MG63 (cell line): ENCODE results near the gene ADAM19. TPM values are rescaled to one million over a fixed set of nuclear protein-coding genes. Genes with fewer than 3 reads are reported as not detected.
A peak's percentile ranks its signal among the peaks of the same experiment; 100 is the strongest.

Source experiments
- DNase-seq: peaks from one replicate; pipeline ENCODE4 v3.0.0-alpha.2; 2020
- H3K27me3 ChIP-seq: fragments of 250-450 bp; sonication (Bioruptor Pico); 2 replicates; pipeline ENCODE4 v1.5.1; 2020; ENCODE audit warnings: mild to moderate bottlenecking, moderate library complexity
- H3K36me3 ChIP-seq: fragments of 250-450 bp; sonication (Bioruptor Pico); 2 replicates; pipeline ENCODE4 v1.5.1; 2020; ENCODE audit warnings: mild to moderate bottlenecking, moderate library complexity
- H3K4me3 ChIP-seq: fragments of 250-450 bp; sonication (Bioruptor Pico); 2 replicates; pipeline ENCODE4 v1.5.1; 2020; ENCODE audit warnings: mild to moderate bottlenecking, moderate library complexity
- H3K9me3 ChIP-seq: fragments of 250-450 bp; sonication (Bioruptor Pico); 2 replicates; pipeline ENCODE4 v1.5.1; 2020; ENCODE audit warnings: mild to moderate bottlenecking, moderate library complexity
- total RNA-seq: library from RNA; depleted of rRNA; stranded (reverse); fragments of >200 nt; shearing (Covaris generic); gene quantifications from 2 replicates; pipeline ENCODE4 v1.2.3, GENCODE V29; 2014; ENCODE audit warnings: low replicate concordance

ADAM19 gene
- total RNA-seq, 1 experiment from 2014 or later = 16.4 TPM

DNA sequence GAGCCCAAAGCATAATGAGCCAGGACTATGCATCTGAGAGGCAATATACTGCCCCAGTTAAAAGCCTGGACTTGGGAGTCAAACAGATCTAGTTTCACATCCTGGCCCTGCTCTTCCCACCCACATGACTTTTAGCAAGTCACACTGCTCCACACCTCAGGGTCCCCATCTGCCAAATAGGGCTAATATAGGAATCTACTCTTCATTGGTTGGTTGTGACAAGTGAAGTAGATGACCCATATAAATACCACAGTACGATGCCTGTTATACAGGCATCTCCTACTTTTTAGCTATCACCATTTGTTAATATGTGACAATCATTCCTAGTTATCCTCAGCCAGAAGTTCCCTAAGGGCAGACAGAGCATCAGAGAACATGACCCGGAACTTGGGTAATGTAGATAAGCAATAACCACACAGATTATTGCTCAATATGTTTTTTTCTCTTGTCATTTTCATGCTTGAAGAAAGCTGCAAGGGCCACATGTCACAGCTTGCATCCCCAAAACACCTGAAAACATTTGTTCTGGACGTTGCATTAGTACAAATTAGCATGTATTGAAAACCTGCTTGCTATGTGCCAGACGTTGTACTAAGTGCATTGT is 20.4 kb downstream of the ADAM19 start:
- H3K36me3 ChIP-seq = peaks cover 3% of the 10 kb centered on the region; the same call in 1 of the 2 replicates
- H3K27me3 ChIP-seq = no peaks in the 10 kb centered on the region
- no peak overlapping the region for H3K4me3 ChIP-seq
- no peaks in the 10 kb centered on the region for H3K9me3 ChIP-seq
- DNase-seq = no peak

DNA sequence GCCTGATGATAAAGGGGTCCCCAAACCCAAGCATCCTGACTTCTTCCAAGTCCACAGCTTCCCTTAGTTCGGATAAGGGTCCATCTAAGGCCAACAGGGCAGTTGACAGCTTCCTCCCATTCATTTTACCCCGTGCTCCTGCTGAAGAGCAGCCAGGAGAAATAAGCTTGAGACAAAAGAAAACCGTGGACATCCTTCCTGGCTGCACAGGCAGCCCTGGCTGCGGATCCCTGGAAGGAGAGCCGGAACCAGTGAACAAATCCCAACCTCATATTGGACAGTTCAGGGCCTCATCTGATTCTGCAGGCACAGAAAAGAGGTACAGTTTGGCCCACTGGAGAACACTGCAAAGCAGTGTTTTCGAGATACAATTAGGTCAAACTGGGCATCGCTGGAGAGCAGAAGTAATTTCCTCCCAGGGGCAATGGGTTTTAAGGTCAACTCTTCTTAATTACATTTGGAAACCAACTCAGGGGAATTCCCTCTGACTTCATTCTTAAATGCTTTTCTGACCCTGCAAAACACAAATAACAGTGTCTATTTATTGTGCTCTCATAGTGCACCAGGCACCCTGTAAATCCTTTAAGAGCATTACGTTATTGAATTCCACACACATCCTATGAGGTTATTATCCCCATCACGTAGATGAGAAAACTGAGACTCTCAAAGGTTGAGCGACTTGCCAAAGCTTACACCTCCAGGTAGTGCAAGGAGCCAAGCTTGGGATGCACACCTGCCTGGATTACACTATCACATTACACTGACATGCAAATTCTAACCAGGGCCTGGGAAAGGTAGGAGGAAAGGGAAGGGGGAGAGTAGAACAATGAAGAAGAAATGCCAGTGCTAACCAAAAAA is 21.2 kb downstream of the ADAM19 start:
- no peak for DNase-seq
- Histone ChIP-seq H3K27me3 (no peaks in the 10 kb centered on the region), H3K36me3 (peaks cover 3% of the 10 kb centered on the region; the same call in 1 of the 2 replicates), H3K4me3 (no peak overlapping the region), H3K9me3 (no peaks in the 10 kb centered on the region)

DNA sequence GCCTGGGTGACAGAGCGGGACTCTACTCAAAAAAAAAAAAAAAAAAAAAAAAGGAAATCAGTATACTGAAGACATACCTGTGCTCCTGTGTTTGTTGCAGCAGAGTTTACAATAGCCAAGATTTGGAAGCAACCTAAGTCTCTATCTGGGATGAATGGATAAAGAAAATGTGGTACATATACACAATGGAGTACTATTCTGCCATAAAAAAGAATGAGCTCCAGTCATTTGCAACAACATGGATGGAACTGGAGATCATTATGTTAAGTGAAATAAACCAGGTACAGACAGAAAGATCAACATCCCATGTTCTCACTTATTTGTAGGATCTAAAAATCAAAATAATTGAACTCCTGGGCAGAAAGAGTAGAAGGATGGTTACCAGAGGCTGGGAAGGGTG is 22.9 kb downstream of the ADAM19 start:
- Histone ChIP-seq H3K27me3 (no peaks in the 10 kb centered on the region), H3K4me3 (no peak overlapping the region)
- no peak for DNase-seq

DNA sequence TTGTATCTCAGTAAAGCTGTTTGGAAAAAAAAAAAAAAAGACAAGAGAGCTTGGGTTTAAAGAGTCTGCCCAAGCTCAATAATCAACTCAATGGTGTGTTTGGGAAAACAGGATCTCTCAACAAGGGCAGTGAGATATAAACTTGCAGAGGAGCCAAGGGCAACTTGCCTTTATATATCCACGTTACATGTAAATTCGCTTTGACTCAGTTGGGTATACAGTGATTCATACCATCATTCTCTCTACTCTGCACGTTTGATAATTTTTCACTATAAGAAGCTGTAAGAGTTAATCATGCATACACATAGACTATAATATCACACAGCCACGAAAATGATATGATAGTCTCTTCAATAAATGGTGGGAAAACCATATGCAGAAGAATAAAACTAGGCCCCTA is 24.9 kb downstream of the ADAM19 start:
- no peaks in the 10 kb centered on the region for H3K9me3 ChIP-seq
- no peak overlapping the region for H3K4me3 ChIP-seq
- no peaks in the 10 kb centered on the region for H3K27me3 ChIP-seq
- DNase-seq = no peak
- H3K36me3 ChIP-seq = no peaks in the 10 kb centered on the region

More for the DNA sequence above, 22.9 kb downstream of the ADAM19 start:
- H3K36me3 ChIP-seq = peaks cover 3% of the 10 kb centered on the region; the same call in 1 of the 2 replicates
- H3K9me3 ChIP-seq = no peaks in the 10 kb centered on the region

DNA sequence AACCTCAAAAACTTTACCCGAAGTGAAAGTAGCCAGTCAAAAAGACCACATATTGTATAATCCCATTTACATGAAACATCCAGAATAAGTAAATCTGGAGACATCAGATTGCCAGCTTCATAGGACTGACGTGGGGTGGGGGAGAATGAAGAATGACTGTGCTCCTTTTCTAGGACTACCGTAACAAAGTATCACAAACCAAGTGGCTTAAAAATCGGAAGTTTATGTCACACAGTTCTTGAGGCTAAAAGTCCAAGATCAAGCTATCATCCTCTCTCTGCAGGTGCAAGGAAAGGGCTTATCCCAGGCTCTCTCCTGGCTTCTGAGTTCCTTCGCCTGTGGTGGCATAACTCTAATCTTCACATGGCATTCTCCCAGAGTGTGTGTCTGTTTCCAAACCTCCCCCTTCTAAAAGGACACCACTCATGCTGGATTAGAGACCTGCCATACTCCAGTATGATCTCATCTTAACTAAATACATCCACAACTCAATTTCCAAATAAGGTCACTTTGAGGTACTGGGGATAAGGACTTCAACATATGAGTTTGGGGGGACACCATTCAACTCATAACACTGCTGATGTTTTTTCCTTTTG is 25.5 kb downstream of the ADAM19 start:
- H3K4me3 ChIP-seq = no peak overlapping the region
- no peak for DNase-seq
- H3K9me3 ChIP-seq = no peaks in the 10 kb centered on the region
- no peaks in the 10 kb centered on the region for H3K27me3 ChIP-seq
- H3K36me3 ChIP-seq = no peaks in the 10 kb centered on the region

DNA sequence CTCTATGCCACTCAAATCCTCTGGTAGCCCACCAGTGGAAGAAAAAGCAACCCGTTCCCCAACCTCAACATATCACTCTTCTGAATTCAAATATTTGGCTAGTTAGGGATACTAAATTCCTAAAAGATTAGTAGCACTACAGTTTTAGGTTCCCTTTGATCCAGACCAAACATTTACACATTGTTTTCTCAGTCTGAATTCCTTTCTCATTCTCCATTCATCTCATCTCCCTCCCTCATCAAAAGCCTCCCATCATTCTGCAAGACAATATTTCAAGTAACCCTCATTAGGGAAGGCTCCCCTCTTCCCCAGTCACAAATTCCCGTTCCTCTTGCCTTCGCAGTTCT is 26.3 kb downstream of the ADAM19 start:
- Histone ChIP-seq H3K4me3 (no peak overlapping the region), H3K27me3 (no peaks in the 10 kb centered on the region)
- no peak for DNase-seq

GRCh38 chr5:157548513-157549282 is 26.9 kb downstream of the ADAM19 start:
- Histone ChIP-seq H3K9me3 (no peaks in the 10 kb centered on the region), H3K4me3 (no peak overlapping the region), H3K36me3 (no peaks in the 10 kb centered on the region), H3K27me3 (no peaks in the 10 kb centered on the region)
- peak; percentile 84 for DNase-seq

More for the DNA sequence above, 26.3 kb downstream of the ADAM19 start:
- no peaks in the 10 kb centered on the region for H3K9me3 ChIP-seq
- H3K36me3 ChIP-seq = no peaks in the 10 kb centered on the region

GRCh38 chr5:157547941-157548512 is 27.5 kb downstream of the ADAM19 start:
- no peaks in the 10 kb centered on the region for H3K27me3 ChIP-seq
- no peaks in the 10 kb centered on the region for H3K9me3 ChIP-seq
- DNase-seq = no peak
- no peaks in the 10 kb centered on the region for H3K36me3 ChIP-seq
- no peak overlapping the region for H3K4me3 ChIP-seq

GRCh38 chr5:157546456-157547100 is 29.0 kb downstream of the ADAM19 start:
- no peaks in the 10 kb centered on the region for H3K9me3 ChIP-seq
- no peaks in the 10 kb centered on the region for H3K36me3 ChIP-seq
- H3K27me3 ChIP-seq = no peaks in the 10 kb centered on the region
- no peak overlapping the region for H3K4me3 ChIP-seq
- no peak for DNase-seq

DNA sequence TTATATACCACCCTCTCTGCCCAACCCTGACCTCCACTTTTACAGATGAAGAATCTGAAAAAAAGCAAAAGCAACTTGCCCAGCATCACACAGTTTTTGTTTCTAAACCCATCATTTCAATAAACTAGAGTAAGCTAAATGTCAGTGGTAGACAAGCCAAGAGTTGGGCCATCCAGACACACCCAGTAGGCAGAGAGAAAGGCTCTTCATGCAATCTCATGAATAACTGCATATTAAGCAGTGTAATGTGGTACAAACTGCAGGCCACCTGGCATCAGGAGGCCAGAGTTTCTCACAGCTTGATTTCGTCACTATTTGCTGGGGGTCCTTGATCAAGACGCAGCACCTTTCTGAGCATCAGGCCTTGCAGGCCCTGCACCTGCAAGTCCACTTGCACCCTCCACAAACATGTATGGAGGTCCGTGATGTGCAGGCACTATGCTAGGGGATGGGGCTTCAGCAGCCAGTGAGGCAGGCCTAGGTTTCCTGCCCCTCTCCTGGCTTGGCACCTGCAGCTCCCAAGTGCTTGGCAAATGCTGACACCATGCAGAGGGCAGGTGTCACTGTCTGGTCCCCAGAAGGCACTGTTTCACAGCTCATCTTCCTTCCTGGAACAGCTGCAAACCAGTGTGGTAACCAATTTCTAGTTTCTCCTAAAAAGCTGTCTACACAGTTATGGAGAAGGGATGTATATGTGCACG is 29.8 kb downstream of the ADAM19 start:
- Histone ChIP-seq H3K36me3 (no peaks in the 10 kb centered on the region), H3K4me3 (no peak overlapping the region), H3K27me3 (no peaks in the 10 kb centered on the region), H3K9me3 (no peaks in the 10 kb centered on the region)
- DNase-seq = no peak

DNA sequence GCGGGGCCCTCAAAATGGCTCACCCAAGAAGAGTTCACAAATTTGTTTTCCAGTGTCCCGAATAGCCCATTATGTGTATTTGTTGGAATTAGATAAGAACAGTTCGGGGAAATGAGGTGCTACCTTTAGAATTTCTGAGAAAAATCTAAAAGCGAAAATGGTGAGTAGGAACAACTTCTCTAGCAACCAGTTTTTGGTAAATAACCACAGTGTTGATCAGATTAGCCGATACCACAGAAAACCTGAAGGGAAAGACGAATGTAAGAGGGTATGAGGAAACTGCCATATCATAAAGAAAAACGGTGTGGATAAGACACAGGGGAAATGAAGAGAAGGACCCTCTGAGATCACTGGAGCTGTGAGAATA is 31.0 kb downstream of the ADAM19 start:
- no peaks in the 10 kb centered on the region for H3K9me3 ChIP-seq
- no peak overlapping the region for H3K4me3 ChIP-seq
- no peaks in the 10 kb centered on the region for H3K36me3 ChIP-seq
- no peaks in the 10 kb centered on the region for H3K27me3 ChIP-seq
- DNase-seq = no peak

DNA sequence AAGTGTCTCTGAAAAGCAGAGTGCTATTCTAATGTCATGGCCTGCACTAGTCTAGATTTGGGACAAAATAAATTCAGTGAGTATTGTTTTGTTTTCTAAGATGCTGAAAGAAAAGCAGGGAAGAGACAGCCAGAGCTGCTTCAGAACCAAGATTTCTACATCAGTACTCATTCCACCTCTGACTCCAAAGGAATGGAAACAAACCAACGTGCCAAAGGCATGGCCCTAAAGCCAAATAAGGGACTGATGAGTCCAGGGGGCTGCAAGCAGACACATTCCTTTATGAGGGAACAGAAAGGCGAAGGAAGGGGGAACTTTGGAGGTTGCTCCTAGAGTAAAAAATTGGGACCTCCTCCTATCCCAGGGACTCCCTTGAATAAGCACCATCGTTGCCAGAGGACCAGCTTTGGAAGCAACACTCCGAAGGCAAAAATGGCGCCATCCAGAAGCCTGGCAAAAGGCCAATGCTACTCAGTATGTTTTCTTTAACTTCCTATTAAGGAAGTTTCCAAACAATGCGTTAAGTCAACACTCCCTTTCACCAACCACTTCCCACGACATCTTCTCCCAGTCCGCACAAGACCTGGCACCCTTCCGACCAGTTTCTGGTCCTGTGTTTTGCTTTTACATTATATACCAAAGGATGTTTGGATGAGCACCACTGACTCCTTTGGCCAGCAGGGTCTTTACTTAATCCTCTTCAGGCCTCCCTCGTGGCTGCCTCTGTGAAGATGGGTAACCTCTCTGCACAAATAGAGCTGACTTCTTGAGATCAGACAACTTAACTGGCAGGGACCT is 31.6 kb downstream of the ADAM19 start:
- Histone ChIP-seq H3K27me3 (no peaks in the 10 kb centered on the region), H3K4me3 (no peak overlapping the region), H3K36me3 (no peaks in the 10 kb centered on the region), H3K9me3 (no peaks in the 10 kb centered on the region)
- DNase-seq = no peak

DNA sequence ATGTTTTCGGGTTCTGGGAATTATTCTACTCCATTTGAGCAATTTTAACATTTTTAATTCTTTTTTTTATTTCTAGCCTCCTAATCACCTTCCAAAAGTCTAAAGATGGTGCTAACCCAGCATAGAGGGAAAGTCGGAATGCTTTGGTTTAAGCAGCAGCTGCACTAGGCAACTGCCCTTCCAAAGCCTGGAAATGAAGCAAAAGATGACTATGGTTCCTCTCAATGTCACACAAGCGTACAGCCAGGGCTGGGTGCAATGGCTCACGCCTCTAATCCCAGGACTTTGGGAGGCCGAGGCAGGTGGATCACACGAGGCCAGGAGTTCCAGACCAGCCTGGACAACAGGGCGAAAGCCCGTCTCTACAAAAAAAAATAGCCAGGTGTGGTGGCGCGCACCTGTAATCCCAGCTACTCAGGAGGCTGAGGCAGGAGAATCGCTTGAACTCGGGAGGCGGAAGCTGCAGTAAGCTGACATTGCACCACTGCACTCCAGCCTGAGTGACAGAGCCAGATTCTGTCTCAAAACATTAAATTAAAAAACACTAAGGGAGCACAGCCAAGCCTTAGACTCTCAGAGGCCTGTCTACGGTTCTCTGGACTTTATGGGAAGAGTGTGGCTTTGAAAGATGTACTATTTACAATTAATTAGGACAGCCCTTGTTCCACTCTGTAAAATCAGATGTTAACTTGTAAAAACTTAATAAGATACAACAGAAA is 33.1 kb downstream of the ADAM19 start:
- no peaks in the 10 kb centered on the region for H3K9me3 ChIP-seq
- no peak for DNase-seq
- peaks cover 3% of the 10 kb centered on the region for H3K36me3 ChIP-seq
- H3K27me3 ChIP-seq = no peaks in the 10 kb centered on the region
- H3K4me3 ChIP-seq = no peak overlapping the region

GRCh38 chr5:157541447-157542118 is 34.0 kb downstream of the ADAM19 start:
- H3K9me3 ChIP-seq = no peaks in the 10 kb centered on the region
- no peak overlapping the region for H3K4me3 ChIP-seq
- no peak for DNase-seq
- H3K36me3 ChIP-seq = peaks cover 12% of the 10 kb centered on the region
- no peaks in the 10 kb centered on the region for H3K27me3 ChIP-seq
